Panc1 (cell line): ENCODE results near the gene ADARB1. TPM values are rescaled to one million over a fixed set of nuclear protein-coding genes. Genes with fewer than 3 reads are reported as not detected.

Source experiments
- ATAC-seq: fragments of 200-7000 bp; cut with Tn5 transposase; 2 replicates; pipeline ENCODE4 v1.9.1; 2020; ENCODE audit warnings: mild to moderate bottlenecking, moderate library complexity
- BruUV-seq: library from RNA; stranded (reverse); fragments of 400-500 nt; replicated peaks from 2 replicates; lab custom pipeline; 2021; lab: Mats Ljungman, UMichigan
- CTCF ChIA-PET: fragments of 300-600 bp; sonication (Branson Sonifier 250); formaldehyde crosslinking; loops from one replicate; lab custom pipeline; 2022; ENCODE audit warnings: antibody characterized with exemption; lab: Charles Lee
- POLR2A ChIA-PET: fragments of 300-600 bp; sonication (Branson Sonifier 250); formaldehyde crosslinking; loops from one replicate; lab custom pipeline; 2022; ENCODE audit warnings: antibody characterized with exemption; lab: Charles Lee
- DNase-seq: peaks from one replicate; pipeline ENCODE4 v3.0.0-alpha.2; 2010; ENCODE audit warnings: low read depth, low spot score
- H3K27ac ChIP-seq: 2 replicates; pipeline ENCODE4 v1.5.1; 2011; ENCODE audit warnings: mild to moderate bottlenecking, low read length, inconsistent platforms
- H3K27me3 ChIP-seq: fragments of 200-500 bp; sonication (Bioruptor generic); 2 replicates; pipeline ENCODE4 v1.6.0; 2014; ENCODE audit warnings: low read length, inconsistent platforms; ENCODE audit not compliant: control insufficient read depth, insufficient read depth
- H3K36me3 ChIP-seq: fragments of 200-500 bp; sonication (Bioruptor generic); 2 replicates; pipeline ENCODE4 v1.5.1; 2014; ENCODE audit warnings: inconsistent platforms, mild to moderate bottlenecking, low read length, moderate library complexity; ENCODE audit not compliant: control insufficient read depth, insufficient read depth
- H3K4me1 ChIP-seq: 2 replicates; pipeline ENCODE4 v1.5.1; 2011; ENCODE audit warnings: inconsistent platforms, mild to moderate bottlenecking, low read length, moderate library complexity; ENCODE audit not compliant: control insufficient read depth, insufficient read depth
- H3K4me3 ChIP-seq, 2 experiments: 2 replicates each; pipeline ENCODE4 v1.5.1; 2011 to 2012; ENCODE audit warnings: low read depth in 2 of 2, low read length in 2 of 2, mild to moderate bottlenecking in 2 of 2, inconsistent platforms in 1 of 2, moderate library complexity in 1 of 2
- H3K9me3 ChIP-seq: fragments of 200-500 bp; sonication (Bioruptor generic); 2 replicates; pipeline ENCODE4 v1.5.1; 2014; ENCODE audit warnings: low read depth, mild to moderate bottlenecking, inconsistent platforms, low read length, moderate library complexity; ENCODE audit not compliant: control insufficient read depth, insufficient read depth
- CTCF ChIP-seq: fragments of 450-650 bp; IDR thresholded peaks from 2 replicates; pipeline ENCODE4 v1.5.1; 2017; ENCODE audit warnings: mild to moderate bottlenecking
- POLR2AphosphoS5 ChIP-seq: IDR thresholded peaks from 2 replicates; pipeline ENCODE4 v1.6.1; 2012; ENCODE audit warnings: mild to moderate bottlenecking, low read depth, low read length, moderate library complexity
- REST ChIP-seq, 2 experiments: IDR thresholded peaks; 2 replicates each; pipeline ENCODE4 v1.6.1; 2011 to 2012; ENCODE audit warnings: low read depth in 2 of 2, control low read depth in 1 of 2, low read length in 1 of 2, mild to moderate bottlenecking in 1 of 2, moderate library complexity in 1 of 2; ENCODE audit not compliant: insufficient read depth in 1 of 2
- SIN3A ChIP-seq: IDR thresholded peaks from 2 replicates; pipeline ENCODE4 v1.6.1; 2012; ENCODE audit warnings: low read depth, mild to moderate bottlenecking, low read length, moderate library complexity, borderline replicate concordance; ENCODE audit not compliant: insufficient read depth
- TCF7L2 ChIP-seq: IDR thresholded peaks from 2 replicates; pipeline ENCODE4 v1.6.1; 2011; ENCODE audit warnings: mild to moderate bottlenecking, low read depth, low read length, inconsistent platforms
- in situ Hi-C: cut with HindIII; loops from 2 replicates; pipeline ENCODE4 v1.10.0; 2016; ENCODE audit warnings: low sequenced_read_pairs, low pct_unique_long_range_greater_than_20kb
- intact Hi-C: fragments of 100-400 bp; cut with micrococcal nuclease; formaldehyde crosslinking; loops from one replicate; pipeline ENCODE4 v1.10.0; 2022; ENCODE audit not compliant: unreplicated experiment
- total RNA-seq: library from RNA; stranded (reverse); gene quantifications from one replicate; pipeline ENCODE4 v1.2.1, GENCODE V29; 2021; ENCODE audit not compliant: unreplicated experiment

ADARB1 gene
- total RNA-seq, 1 experiment from 2014 or later = 15.0 TPM

- CTCF ChIA-PET = no interaction called here
- no TSS peak for BruUV-seq
- intact Hi-C loops (no loop called here), in situ Hi-C loops (no loop called here)
- Histone ChIP-seq H3K4me3 (no peak overlapping the region), H3K27ac (no peak overlapping the region), H3K4me1 (no peaks in the 10 kb centered on the region), H3K9me3 (no peaks in the 10 kb centered on the region), H3K27me3 (no peaks in the 10 kb centered on the region), H3K36me3 (no peaks in the 10 kb centered on the region)
- no peak for TF ChIP-seq CTCF
- POLR2A ChIA-PET = no interaction called here
- ATAC-seq (no peak), DNase-seq (no peak)
Observed at GRCh38 chr21:45064618-45065399, 9.6 kb upstream of the ADARB1 start.

- Histone ChIP-seq H3K4me1 (no peaks in the 10 kb centered on the region), H3K27ac (no peak overlapping the region), H3K4me3 (no peak overlapping the region), H3K36me3 (no peaks in the 10 kb centered on the region), H3K27me3 (no peaks in the 10 kb centered on the region), H3K9me3 (no peaks in the 10 kb centered on the region)
- intact Hi-C loops = no loop called here
- no peak for TF ChIP-seq CTCF
- TF ChIP-seq REST (IDR thresholded peaks at IDR 0.05; ENCODE audit: insufficient read depth in 1 of 2, low read depth in 2 of 2, low read length in 1 of 2) = no peak
- no peak for TF ChIP-seq TCF7L2
- no peak for TF ChIP-seq SIN3A
- TF ChIP-seq POLR2AphosphoS5 = no peak
- BruUV-seq = no TSS peak
- ChIA-PET POLR2A (no interaction called here), CTCF (no interaction called here)
- DNase-seq (no peak), ATAC-seq (no peak)
- in situ Hi-C loops = no loop called here
Observed at GRCh38 chr21:45067462-45068285, 6.7 kb upstream of the ADARB1 start.
